Measurements from ENCODE around the gene XPOT. TPM values are rescaled to one million over a fixed set of nuclear protein-coding genes. Genes with fewer than 3 reads are reported as not detected.

XPOT gene
- total and polyA plus RNA-seq, 2 experiments from 2014 or later = 42.7 to 66.1 TPM

DNA sequence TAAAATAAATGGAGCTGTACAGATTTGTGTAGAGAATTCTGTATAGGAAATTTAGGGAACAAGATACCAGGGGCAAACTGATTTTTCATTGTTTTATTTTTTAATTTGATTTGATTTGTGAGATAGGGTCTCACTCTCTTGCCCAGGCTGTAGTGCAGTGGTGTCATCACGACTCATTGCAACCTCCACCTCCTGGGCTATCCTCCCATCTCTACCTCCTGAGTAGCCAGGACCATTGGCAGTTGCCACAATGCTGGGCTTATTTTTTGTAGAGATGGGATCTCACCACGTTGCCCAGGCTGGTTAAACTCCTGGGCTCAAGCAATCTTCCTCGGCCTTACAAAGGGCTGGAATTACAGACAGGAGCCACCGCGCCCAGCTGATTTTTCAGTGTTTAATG lies 29.7 kb downstream of the XPOT start:
- no peaks in the 10 kb centered on the region for H3K9me2 ChIP-seq (replicated peaks; ENCODE audit: insufficient read depth)
- WGBS (ENCODE audit: low lambda C conversion rate, missing lambda C conversion rate) = 97% methylated on average over 5 of the region's 5 CpGs
- no peak for TF ChIP-seq EZH2phosphoT487 (IDR thresholded peaks at IDR 0.05; ENCODE audit: low read depth, severe bottlenecking, unreplicated experiment)
- TF ChIP-seq EZH2 (IDR thresholded peaks at IDR 0.05; ENCODE audit: borderline replicate concordance) = no peak
- TF ChIP-seq, protein P1, sequence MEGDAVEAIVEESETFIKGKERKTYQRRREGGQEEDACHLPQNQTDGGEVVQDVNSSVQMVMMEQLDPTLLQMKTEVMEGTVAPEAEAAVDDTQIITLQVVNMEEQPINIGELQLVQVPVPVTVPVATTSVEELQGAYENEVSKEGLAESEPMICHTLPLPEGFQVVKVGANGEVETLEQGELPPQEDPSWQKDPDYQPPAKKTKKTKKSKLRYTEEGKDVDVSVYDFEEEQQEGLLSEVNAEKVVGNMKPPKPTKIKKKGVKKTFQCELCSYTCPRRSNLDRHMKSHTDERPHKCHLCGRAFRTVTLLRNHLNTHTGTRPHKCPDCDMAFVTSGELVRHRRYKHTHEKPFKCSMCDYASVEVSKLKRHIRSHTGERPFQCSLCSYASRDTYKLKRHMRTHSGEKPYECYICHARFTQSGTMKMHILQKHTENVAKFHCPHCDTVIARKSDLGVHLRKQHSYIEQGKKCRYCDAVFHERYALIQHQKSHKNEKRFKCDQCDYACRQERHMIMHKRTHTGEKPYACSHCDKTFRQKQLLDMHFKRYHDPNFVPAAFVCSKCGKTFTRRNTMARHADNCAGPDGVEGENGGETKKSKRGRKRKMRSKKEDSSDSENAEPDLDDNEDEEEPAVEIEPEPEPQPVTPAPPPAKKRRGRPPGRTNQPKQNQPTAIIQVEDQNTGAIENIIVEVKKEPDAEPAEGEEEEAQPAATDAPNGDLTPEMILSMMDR (IDR thresholded peaks at IDR 0.05; ENCODE audit: poor library complexity) = no peak
- no peak overlapping the region for H3K4me2 ChIP-seq
- no peaks in the 10 kb centered on the region for H3K79me2 ChIP-seq
- no peaks in the 10 kb centered on the region for H3K9me3 ChIP-seq (ENCODE audit: low read depth)
- H3K27ac ChIP-seq = no peak overlapping the region
- no peaks in the 10 kb centered on the region for H3K36me3 ChIP-seq (replicated peaks; ENCODE audit: insufficient read depth, low read depth)
- H4K20me1 ChIP-seq (ENCODE audit: insufficient read depth, poor library complexity, severe bottlenecking) = no peaks in the 10 kb centered on the region
- DNase-seq (ENCODE audit: low spot score) = no peak
- H2AFZ ChIP-seq = no peak overlapping the region
- H3K4me3 ChIP-seq = no peak overlapping the region
- H3K4me1 ChIP-seq (ENCODE audit: insufficient read depth) = no peaks in the 10 kb centered on the region
- no peaks in the 10 kb centered on the region for H3K27me3 ChIP-seq

DNA sequence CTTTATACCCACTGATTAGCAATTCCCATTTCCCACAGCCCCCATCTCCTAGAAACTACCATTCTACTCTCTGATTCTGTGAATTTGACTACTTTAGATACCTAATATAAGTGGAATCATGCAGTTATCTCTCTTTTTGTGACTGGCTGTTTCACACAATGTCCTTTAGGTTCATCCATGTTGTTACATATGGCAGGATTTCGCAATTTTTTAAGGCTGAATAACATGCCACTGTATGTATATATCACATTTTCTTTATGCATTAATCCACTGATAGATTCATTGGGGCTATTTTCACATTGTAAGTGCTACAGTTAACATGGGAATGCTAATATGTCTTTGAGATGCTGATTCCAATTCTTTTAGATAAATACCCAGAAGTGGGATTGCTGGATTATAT lies 35.9 kb downstream of the XPOT start:
- Histone ChIP-seq H3K79me2 (peaks cover 3% of the 10 kb centered on the region), H3K27ac (no peak overlapping the region), H3K4me1 (ENCODE audit: insufficient read depth) (no peaks in the 10 kb centered on the region), H3K9me3 (ENCODE audit: low read depth) (no peaks in the 10 kb centered on the region), H3K27me3 (no peaks in the 10 kb centered on the region), H3K4me3 (no peak overlapping the region), H2AFZ (no peak overlapping the region), H3K4me2 (no peak overlapping the region), H3K36me3 (replicated peaks; ENCODE audit: insufficient read depth, low read depth) (no peaks in the 10 kb centered on the region), H4K20me1 (ENCODE audit: insufficient read depth, poor library complexity, severe bottlenecking) (no peaks in the 10 kb centered on the region), H3K9me2 (replicated peaks; ENCODE audit: insufficient read depth) (no peaks in the 10 kb centered on the region)
- no peak for DNase-seq (ENCODE audit: low spot score)
- TF ChIP-seq EZH2phosphoT487 (IDR thresholded peaks at IDR 0.05; ENCODE audit: low read depth, severe bottlenecking, unreplicated experiment) = no peak
- no peak for TF ChIP-seq EZH2 (IDR thresholded peaks at IDR 0.05; ENCODE audit: borderline replicate concordance)
- TF ChIP-seq, protein P1 (IDR thresholded peaks at IDR 0.05; ENCODE audit: poor library complexity) = no peak
- 93% methylated on average over 1 of the region's 1 CpG for WGBS (ENCODE audit: low lambda C conversion rate, missing lambda C conversion rate)

DNA sequence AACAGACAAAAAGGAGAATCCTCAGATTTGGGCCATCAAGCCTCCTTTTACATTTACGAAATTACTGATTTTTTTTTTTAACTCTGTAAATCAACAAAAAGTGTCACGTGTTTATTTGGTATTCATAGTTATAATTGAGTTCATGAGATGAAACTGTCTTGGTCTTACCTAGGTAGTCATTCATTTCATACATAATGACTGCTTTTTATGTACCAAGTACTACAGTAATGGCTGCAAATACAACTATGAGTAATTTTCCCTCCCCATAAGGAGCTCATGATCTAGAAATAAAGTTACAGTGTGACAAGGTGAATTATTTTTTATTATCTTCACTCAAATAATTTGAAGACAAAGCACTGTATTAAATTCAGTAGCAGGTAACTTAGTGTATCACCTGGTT lies 41.3 kb downstream of the XPOT start:
- Histone ChIP-seq H3K27me3 (no peaks in the 10 kb centered on the region), H4K20me1 (ENCODE audit: insufficient read depth, poor library complexity, severe bottlenecking) (no peaks in the 10 kb centered on the region), H3K36me3 (replicated peaks; ENCODE audit: insufficient read depth, low read depth) (no peaks in the 10 kb centered on the region), H3K4me2 (no peak overlapping the region), H3K9me3 (ENCODE audit: low read depth) (no peaks in the 10 kb centered on the region), H3K27ac (no peak overlapping the region), H3K9me2 (replicated peaks; ENCODE audit: insufficient read depth) (no peaks in the 10 kb centered on the region), H3K79me2 (no peaks in the 10 kb centered on the region), H3K4me1 (ENCODE audit: insufficient read depth) (no peaks in the 10 kb centered on the region), H2AFZ (no peak overlapping the region), H3K4me3 (no peak overlapping the region)
- TF ChIP-seq, protein P1 (IDR thresholded peaks at IDR 0.05; ENCODE audit: poor library complexity) = no peak
- no peak for TF ChIP-seq EZH2 (IDR thresholded peaks at IDR 0.05; ENCODE audit: borderline replicate concordance)
- 96% methylated on average over 2 of the region's 2 CpGs for WGBS (ENCODE audit: low lambda C conversion rate, missing lambda C conversion rate)
- DNase-seq (ENCODE audit: low spot score) = no peak

DNA sequence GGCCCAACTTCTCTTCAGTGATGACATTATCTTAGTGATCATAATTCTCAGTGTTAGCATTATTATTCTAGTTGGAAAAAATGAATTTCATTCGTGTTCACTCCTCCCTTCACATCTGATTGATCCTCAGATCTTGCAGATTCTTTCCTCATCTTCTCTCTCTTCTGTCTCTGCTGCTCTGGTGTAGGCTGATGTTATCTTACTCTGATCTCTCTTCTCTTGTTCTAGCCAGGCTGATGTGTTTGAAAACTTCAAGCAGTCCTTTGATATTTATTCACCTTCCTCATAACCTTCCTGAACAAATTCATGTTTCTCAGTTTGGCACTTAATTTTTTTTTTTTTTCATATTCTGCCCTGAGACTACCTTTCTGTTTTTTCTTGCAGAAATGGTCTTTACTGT lies 42.1 kb downstream of the XPOT start:
- no peak overlapping the region for H2AFZ ChIP-seq
- no peak for DNase-seq (ENCODE audit: low spot score)
- H3K79me2 ChIP-seq = no peaks in the 10 kb centered on the region
- TF ChIP-seq, protein P1 (IDR thresholded peaks at IDR 0.05; ENCODE audit: poor library complexity) = no peak
- no peak for TF ChIP-seq EZH2phosphoT487 (IDR thresholded peaks at IDR 0.05; ENCODE audit: low read depth, severe bottlenecking, unreplicated experiment)
- no peak for TF ChIP-seq EZH2 (IDR thresholded peaks at IDR 0.05; ENCODE audit: borderline replicate concordance)
- H3K36me3 ChIP-seq (replicated peaks; ENCODE audit: insufficient read depth, low read depth) = no peaks in the 10 kb centered on the region
- WGBS (ENCODE audit: low lambda C conversion rate, missing lambda C conversion rate) = 88% methylated on average over 1 of the region's 1 CpG
- H3K9me3 ChIP-seq (ENCODE audit: low read depth) = no peaks in the 10 kb centered on the region
- no peak overlapping the region for H3K4me3 ChIP-seq
- no peaks in the 10 kb centered on the region for H3K27me3 ChIP-seq
- peaks cover 7% of the 10 kb centered on the region for H3K4me1 ChIP-seq (ENCODE audit: insufficient read depth)
- H3K4me2 ChIP-seq = no peak overlapping the region
- no peaks in the 10 kb centered on the region for H4K20me1 ChIP-seq (ENCODE audit: insufficient read depth, poor library complexity, severe bottlenecking)
- H3K27ac ChIP-seq = no peak overlapping the region
- H3K9me2 ChIP-seq (replicated peaks; ENCODE audit: insufficient read depth) = no peaks in the 10 kb centered on the region
